IMR-90 (cell line): Measurements from ENCODE around the gene MMRN2.

Experiments used
- BHLHE40 ChIP-seq: fragments of 150-350 bp; IDR thresholded peaks from 2 replicates; pipeline ENCODE4 v1.6.1; 2016; ENCODE audit warnings: mild to moderate bottlenecking, low read depth, low read length
- MAZ ChIP-seq: IDR thresholded peaks from 2 replicates; pipeline ENCODE4 v1.6.1; 2012; ENCODE audit warnings: low read depth, mild to moderate bottlenecking, low read length, improper control_type of control experiment, moderate library complexity, borderline replicate concordance
- MXI1 ChIP-seq: IDR thresholded peaks from 2 replicates; pipeline ENCODE4 v1.6.1; 2012; ENCODE audit warnings: low read depth, mild to moderate bottlenecking, low read length, moderate library complexity, borderline replicate concordance
- NFE2L2 ChIP-seq: fragments of 150-350 bp; IDR thresholded peaks from 2 replicates; pipeline ENCODE4 v1.6.1; 2016; ENCODE audit warnings: low read depth, mild to moderate bottlenecking, low read length
- POLR2A ChIP-seq: IDR thresholded peaks from 2 replicates; pipeline ENCODE4 v1.6.1; 2012; ENCODE audit warnings: mild to moderate bottlenecking, low read depth, low read length
- RAD21 ChIP-seq: IDR thresholded peaks from 2 replicates; pipeline ENCODE4 v1.6.1; 2012; ENCODE audit warnings: low read length, improper control_type of control experiment
- RFX5 ChIP-seq: IDR thresholded peaks from 2 replicates; pipeline ENCODE4 v1.8.0; 2012; ENCODE audit warnings: low read depth, mild to moderate bottlenecking, low read length, moderate library complexity
- TF ChIP-seq, protein P1 (sequence below): conservative IDR thresholded peaks from 2 replicates; pipeline ENCODE4 v1.5.1; 2012; ENCODE audit warnings: mild to moderate bottlenecking, low read depth, low read length, improper control_type of control experiment
- TF ChIP-seq, protein P2 (sequence below): fragments of 150-350 bp; IDR thresholded peaks from 2 replicates; pipeline ENCODE4 v1.6.1; 2017; ENCODE audit warnings: mild to moderate bottlenecking, antibody characterized with exemption, low read length, low read depth

DNA sequence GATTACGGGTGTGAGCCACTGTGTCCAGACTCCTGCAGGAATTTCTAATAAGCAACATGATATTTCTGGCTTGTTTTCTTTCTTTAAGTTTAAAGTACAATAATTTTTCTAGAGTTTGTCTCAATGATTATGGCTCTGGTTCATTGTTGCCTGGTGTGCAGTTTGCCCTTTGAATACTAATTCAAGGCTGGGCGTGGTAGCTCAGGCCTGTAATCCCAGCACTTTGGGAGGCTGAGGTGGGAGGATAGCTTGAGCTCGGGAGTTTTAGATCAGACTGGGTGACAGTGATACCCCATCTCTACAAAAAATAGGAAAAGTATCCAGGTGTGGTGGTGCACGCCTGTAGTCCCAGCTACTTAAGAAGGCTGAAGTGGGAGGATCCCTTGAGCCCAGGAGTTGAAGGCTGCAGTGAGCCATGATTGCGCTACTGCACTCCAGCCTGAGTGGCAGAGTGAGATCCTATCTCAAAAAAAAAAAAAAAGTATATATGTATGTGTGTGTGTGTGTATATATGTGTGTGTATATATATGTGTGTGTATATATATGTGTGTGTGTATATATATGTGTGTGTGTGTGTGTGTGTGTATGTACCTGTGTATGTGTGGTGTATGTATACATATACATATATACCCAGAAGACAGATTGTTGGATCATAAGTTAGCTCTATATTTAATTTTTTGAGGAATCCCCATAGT, 19.1 kb upstream of the MMRN2 start:
- TF ChIP-seq, protein P1, sequence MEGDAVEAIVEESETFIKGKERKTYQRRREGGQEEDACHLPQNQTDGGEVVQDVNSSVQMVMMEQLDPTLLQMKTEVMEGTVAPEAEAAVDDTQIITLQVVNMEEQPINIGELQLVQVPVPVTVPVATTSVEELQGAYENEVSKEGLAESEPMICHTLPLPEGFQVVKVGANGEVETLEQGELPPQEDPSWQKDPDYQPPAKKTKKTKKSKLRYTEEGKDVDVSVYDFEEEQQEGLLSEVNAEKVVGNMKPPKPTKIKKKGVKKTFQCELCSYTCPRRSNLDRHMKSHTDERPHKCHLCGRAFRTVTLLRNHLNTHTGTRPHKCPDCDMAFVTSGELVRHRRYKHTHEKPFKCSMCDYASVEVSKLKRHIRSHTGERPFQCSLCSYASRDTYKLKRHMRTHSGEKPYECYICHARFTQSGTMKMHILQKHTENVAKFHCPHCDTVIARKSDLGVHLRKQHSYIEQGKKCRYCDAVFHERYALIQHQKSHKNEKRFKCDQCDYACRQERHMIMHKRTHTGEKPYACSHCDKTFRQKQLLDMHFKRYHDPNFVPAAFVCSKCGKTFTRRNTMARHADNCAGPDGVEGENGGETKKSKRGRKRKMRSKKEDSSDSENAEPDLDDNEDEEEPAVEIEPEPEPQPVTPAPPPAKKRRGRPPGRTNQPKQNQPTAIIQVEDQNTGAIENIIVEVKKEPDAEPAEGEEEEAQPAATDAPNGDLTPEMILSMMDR, result no peak
- TF ChIP-seq RFX5, result no peak
- TF ChIP-seq, protein P2, sequence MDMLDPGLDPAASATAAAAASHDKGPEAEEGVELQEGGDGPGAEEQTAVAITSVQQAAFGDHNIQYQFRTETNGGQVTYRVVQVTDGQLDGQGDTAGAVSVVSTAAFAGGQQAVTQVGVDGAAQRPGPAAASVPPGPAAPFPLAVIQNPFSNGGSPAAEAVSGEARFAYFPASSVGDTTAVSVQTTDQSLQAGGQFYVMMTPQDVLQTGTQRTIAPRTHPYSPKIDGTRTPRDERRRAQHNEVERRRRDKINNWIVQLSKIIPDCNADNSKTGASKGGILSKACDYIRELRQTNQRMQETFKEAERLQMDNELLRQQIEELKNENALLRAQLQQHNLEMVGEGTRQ, result no peak
- no peak for TF ChIP-seq POLR2A
- TF ChIP-seq RAD21, result no peak
- TF ChIP-seq BHLHE40, result no peak
- TF ChIP-seq NFE2L2, result no peak
- TF ChIP-seq MAZ, result no peak
- no peak for TF ChIP-seq MXI1
